Muscle of back (tissue), 13 donors: ENCODE data around the gene DMWD. TPM values are rescaled to one million over a fixed set of nuclear protein-coding genes. Genes with fewer than 3 reads are reported as not detected.
A peak's percentile ranks its signal among the peaks of the same experiment; 100 is the strongest.

Experiments used
- DNase-seq, 3 donors: peaks; one replicate each; pipeline versions ENCODE4 v3.0.0 to v3.0.0-alpha.2; 2013
- long read RNA-seq, 9 donors: transcript quantifications; one replicate each; lab custom pipeline, GENCODE V29; 2026
- polyA plus RNA-seq, 10 donors: library from polyadenylated mRNA; unstranded; fragments of 120-200 nt; gene quantifications; one replicate each; pipeline ENCODE4 v1.2.1, GENCODE V29; 2013; ENCODE audit not compliant: insufficient read length in 10 of 10

DMWD gene
- polyA plus RNA-seq, result 10 to 100 TPM; 31.8 to 47.7 (median 38.3) TPM
- long read RNA-seq, donor 1, transcript DMWD-205 (2 exons, 643 nt), result minor isoform, 5 of 27 reads
- long read RNA-seq, donor 1, transcript DMWD-201 (5 exons, 3,305 nt), result major isoform, 8 of 27 reads
- long read RNA-seq, donor 1, partial matches to known transcripts, result 5 of 27 reads
- long read RNA-seq, donor 1, other reads (novel, unspliced or antisense), result 0 of 27 reads
- long read RNA-seq, donor 2, transcript DMWD-201 (5 exons, 3,305 nt), result major isoform, 6 of 16 reads
- long read RNA-seq, donor 2, partial matches to known transcripts, result 0 of 16 reads
- long read RNA-seq, donor 2, other reads (novel, unspliced or antisense), result 0 of 16 reads
- long read RNA-seq, donor 3, partial matches to known transcripts, result 0 of 2 reads
- long read RNA-seq, donor 3, other reads (novel, unspliced or antisense), result 0 of 2 reads
- long read RNA-seq, donor 4, transcript DMWD-201 (5 exons, 3,305 nt), result major isoform, 7 of 22 reads
- long read RNA-seq, donor 4, partial matches to known transcripts, result 10 of 22 reads
- long read RNA-seq, donor 4, other reads (novel, unspliced or antisense), result 0 of 22 reads
- long read RNA-seq, donor 5, transcript DMWD-207 (1 exons, 782 nt), result major isoform, 8 of 35 reads
- long read RNA-seq, donor 5, partial matches to known transcripts, result 17 of 35 reads
- long read RNA-seq, donor 5, other reads (novel, unspliced or antisense), result 0 of 35 reads
- long read RNA-seq, donor 6, transcript DMWD-201 (5 exons, 3,305 nt), result major isoform, 10 of 23 reads
- long read RNA-seq, donor 6, partial matches to known transcripts, result 0 of 23 reads
- long read RNA-seq, donor 6, other reads (novel, unspliced or antisense), result 0 of 23 reads
- long read RNA-seq, donor 7, transcript DMWD-202 (4 exons, 3,292 nt), result minor isoform, 5 of 25 reads
- long read RNA-seq, donor 7, transcript DMWD-201 (5 exons, 3,305 nt), result major isoform, 6 of 25 reads
- long read RNA-seq, donor 7, transcript DMWD-207 (1 exons, 782 nt), result minor isoform, 5 of 25 reads
- long read RNA-seq, donor 7, partial matches to known transcripts, result 7 of 25 reads
- long read RNA-seq, donor 7, other reads (novel, unspliced or antisense), result 0 of 25 reads
- long read RNA-seq, donor 8, transcript DMWD-201 (5 exons, 3,305 nt), result major isoform, 10 of 14 reads
- long read RNA-seq, donor 8, partial matches to known transcripts, result 0 of 14 reads
- long read RNA-seq, donor 8, other reads (novel, unspliced or antisense), result 0 of 14 reads
- long read RNA-seq, donor 9, partial matches to known transcripts, result 0 of 3 reads
- long read RNA-seq, donor 9, other reads (novel, unspliced or antisense), result 0 of 3 reads

- DNase-seq, result peak; percentile 98 to 100 (median 99)
Measured at GRCh38 chr19:45792470-45793177, at the start of gene DMWD. Gene DMWD (minus strand): TSS chr19:45792845. CDS start chr19:45792756, 89 bp downstream.

- DNase-seq, result no peak
Measured at GRCh38 chr19:45842198-45842597, 49.6 kb upstream of the DMWD start.

GRCh38 chr19:45834970-45835369, 42.3 kb upstream of the DMWD start:
- no peak for DNase-seq

GRCh38 chr19:45828945-45829344, 36.3 kb upstream of the DMWD start:
- DNase-seq, result no peak

GRCh38 chr19:45828523-45828922, 35.9 kb upstream of the DMWD start:
- DNase-seq, result no peak

GRCh38 chr19:45827459-45828093, 34.9 kb upstream of the DMWD start:
- no peak for DNase-seq

GRCh38 chr19:45826934-45827333, 34.3 kb upstream of the DMWD start:
- DNase-seq, result no peak

GRCh38 chr19:45825917-45826893, 33.6 kb upstream of the DMWD start:
- no peak for DNase-seq

- no peak for DNase-seq
Measured at GRCh38 chr19:45825263-45825605, 32.6 kb upstream of the DMWD start.

GRCh38 chr19:45824531-45825262, 32.1 kb upstream of the DMWD start:
- no peak for DNase-seq

GRCh38 chr19:45824041-45824471, 31.4 kb upstream of the DMWD start:
- DNase-seq, result no peak

GRCh38 chr19:45823182-45823581, 30.5 kb upstream of the DMWD start:
- no peak for DNase-seq

GRCh38 chr19:45822716-45823115, 30.1 kb upstream of the DMWD start:
- DNase-seq, result no peak

- DNase-seq, result no peak
Measured at GRCh38 chr19:45821570-45821969, 28.9 kb upstream of the DMWD start.

GRCh38 chr19:45821103-45821521, 28.5 kb upstream of the DMWD start:
- DNase-seq, result no peak

- no peak for DNase-seq
Measured at GRCh38 chr19:45820413-45821102, 27.9 kb upstream of the DMWD start.

- DNase-seq, result no peak
Measured at GRCh38 chr19:45819769-45820168, 27.1 kb upstream of the DMWD start.

- DNase-seq, result no peak
Measured at GRCh38 chr19:45817725-45818301, 25.2 kb upstream of the DMWD start.
